SK-N-DZ (cell line): ENCODE data around the gene PPM1B.
"Not testable (repeated sequence)": the region's sequence is repeated elsewhere in the genome, so short reads cannot be mapped to it uniquely, and the experiment has no call there.

Source experiments
- DNase-seq: peaks from one replicate; pipeline ENCODE4 v3.0.0-alpha.2; 2015; ENCODE audit warnings: low spot score

PPM1B gene

GRCh38 chr2:44200759-44201158 is 32.1 kb downstream of the PPM1B start:
- peak; percentile 55 for DNase-seq

GRCh38 chr2:44201648-44202165 is 33.0 kb downstream of the PPM1B start:
- DNase-seq, result no peak

- DNase-seq, result no peak
These were observed 34.9 kb downstream of the PPM1B start for GRCh38 chr2:44203542-44203941.

GRCh38 chr2:44205169-44205568 is 36.5 kb downstream of the PPM1B start:
- no peak for DNase-seq

GRCh38 chr2:44207102-44207501 is 38.4 kb downstream of the PPM1B start:
- DNase-seq, result no peak

DNA sequence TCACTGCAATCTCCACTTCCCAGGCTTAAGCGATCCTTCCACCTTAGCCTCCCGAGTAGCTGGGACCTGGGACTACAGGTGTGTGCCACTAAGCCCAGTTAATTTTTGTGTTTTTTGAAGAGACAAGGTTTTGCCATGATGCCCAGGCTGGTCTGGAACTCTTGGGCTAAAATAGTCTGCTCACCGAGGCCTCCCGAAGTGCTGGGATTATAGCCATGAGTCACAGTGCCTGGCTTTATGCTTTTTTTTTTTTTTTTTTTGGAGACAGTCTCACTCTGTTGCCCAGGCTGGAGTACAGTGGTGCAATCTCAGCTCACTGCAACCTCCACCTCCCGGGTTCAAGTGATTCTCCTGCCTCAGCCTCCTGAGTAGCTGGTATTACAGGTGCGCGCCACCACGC is 39.0 kb downstream of the PPM1B start:
- not testable (repeated sequence) for DNase-seq

- no peak for DNase-seq
These were observed 41.7 kb downstream of the PPM1B start for GRCh38 chr2:44210362-44210761.

DNA sequence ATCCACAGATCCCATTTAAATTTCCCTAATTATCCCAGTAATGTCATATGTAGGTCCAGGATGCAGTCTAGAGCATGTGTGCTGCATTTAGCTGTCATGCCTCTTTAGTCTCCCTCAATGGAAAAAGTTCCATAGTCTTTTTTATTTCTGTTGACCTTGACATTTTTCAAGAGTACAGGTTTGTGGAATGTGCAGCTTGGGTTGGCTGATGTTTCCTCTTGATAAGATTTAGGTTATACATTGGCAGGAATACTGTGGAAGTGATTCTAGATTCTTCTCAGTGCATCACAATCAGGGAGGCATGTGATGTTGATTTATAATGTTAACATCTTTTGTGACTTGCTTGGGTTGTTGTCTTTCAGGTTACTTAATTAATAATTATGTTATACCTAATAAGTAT is 42.5 kb downstream of the PPM1B start:
- no peak for DNase-seq

DNA sequence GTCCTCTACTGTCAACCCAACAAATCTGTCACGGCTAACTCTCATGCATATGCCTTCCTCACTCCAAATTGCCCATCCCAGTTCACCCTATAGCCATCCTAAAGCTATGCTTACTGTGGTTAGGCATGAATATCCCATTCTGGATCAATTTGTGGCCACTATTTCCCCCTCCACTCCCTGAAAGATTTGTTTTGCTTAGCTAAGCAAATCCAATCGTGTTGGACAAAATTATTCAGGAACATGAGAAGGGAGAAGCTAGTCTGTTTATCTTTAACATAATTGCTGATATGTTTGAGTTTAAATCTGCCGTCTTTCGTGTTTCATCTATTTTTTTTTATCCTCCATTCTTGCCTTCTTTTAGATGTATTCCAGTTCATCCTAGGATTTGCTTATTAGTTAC is 43.6 kb downstream of the PPM1B start:
- DNase-seq, result no peak

DNA sequence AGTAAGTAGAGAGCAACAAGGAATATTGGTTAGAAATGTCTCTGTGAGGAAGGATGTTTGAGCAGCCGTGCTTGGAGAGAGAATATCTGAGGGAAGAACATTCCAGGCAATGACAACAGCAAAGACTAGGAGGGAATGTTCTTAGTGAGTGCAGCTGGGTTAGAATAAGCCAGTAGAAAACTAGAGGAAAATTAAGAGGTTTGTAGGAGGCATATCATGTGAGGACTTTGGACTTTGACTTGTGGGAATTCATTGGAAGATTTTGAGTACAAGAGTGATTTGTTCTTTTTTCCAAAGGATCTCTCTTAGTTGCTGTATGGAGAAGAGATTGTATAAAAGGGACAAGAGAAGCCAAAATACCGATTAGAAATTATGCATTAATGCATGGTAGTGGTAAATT is 47.2 kb downstream of the PPM1B start:
- no peak for DNase-seq

DNA sequence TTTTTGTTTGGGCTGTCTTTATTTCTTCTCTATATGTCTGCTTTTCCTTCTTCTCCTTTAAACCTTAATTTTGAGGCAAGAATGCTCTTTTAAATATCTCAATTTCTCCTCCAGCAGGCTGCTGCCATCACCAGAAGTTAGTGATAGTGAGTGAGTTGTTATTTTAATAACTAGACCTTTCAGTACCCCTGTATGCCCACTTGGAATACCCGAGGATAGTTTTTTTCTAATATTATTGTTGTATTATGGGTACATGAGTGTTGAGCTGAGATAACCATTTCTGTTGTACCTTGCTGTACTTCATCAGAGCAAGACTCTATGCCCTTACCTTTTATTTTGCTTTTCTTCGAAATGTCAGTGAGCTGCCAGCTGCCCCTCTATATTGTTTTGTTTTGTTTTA is 50.1 kb downstream of the PPM1B start:
- DNase-seq, result no peak

- DNase-seq, result no peak
These were observed 58.1 kb downstream of the PPM1B start for GRCh38 chr2:44226753-44227152.

DNA sequence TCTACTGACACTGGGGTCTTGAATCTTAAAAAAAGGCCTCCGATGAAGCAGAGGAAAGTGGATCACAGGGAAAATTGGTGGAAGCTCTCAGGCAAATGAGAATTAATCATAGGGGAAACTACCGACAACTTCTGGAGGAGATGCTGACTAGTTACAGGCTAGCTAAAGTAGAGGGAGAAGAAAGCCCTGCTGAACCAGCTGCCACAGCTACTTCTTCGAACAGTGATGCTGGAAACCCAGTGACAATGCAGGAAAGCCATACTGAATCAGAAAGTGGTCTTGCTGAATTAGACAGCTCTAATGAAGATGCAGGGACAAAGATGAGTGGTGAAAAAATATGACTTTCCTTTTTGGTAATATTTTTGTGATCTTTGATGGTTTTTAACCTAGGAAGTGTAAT is 61.7 kb downstream of the PPM1B start:
- DNase-seq, result no peak

GRCh38 chr2:44233450-44234128 is 64.9 kb downstream of the PPM1B start:
- no peak for DNase-seq

GRCh38 chr2:44237221-44237620 is 68.5 kb downstream of the PPM1B start:
- no peak for DNase-seq

GRCh38 chr2:44242904-44243303 is 74.2 kb downstream of the PPM1B start:
- DNase-seq, result no peak

- peak; percentile 71 for DNase-seq
These were observed 75.6 kb downstream of the PPM1B start for GRCh38 chr2:44244135-44244871.

- no peak for DNase-seq
These were observed 76.6 kb downstream of the PPM1B start for GRCh38 chr2:44245083-44245861.

GRCh38 chr2:44246436-44246835 is 77.8 kb downstream of the PPM1B start:
- no peak for DNase-seq

DNA sequence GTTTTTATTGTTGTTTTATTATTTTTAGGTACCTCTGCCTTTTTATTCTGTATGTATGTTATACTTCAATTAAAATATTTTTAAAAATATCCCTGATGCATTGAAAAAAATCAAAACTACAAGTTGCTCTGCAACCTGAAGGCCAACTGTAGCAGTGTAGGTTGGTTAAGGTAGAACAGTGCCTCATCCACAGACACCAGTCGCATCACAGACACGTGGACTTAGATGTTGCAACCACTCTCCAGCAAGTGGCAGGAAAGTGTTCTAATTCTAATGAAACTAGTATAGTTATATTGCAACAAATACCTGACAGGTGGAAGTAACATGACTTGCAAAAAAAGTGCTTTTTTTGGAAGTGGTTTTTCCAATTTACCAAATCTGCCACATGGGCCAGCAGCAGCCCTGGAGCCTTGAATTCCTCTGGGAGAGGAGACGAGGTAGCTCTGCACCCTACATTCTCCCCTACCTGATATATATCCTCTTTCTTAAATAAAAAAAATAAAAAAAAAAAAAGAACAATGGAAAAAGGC is 78.2 kb downstream of the PPM1B start:
- DNase-seq, result no peak

DNA sequence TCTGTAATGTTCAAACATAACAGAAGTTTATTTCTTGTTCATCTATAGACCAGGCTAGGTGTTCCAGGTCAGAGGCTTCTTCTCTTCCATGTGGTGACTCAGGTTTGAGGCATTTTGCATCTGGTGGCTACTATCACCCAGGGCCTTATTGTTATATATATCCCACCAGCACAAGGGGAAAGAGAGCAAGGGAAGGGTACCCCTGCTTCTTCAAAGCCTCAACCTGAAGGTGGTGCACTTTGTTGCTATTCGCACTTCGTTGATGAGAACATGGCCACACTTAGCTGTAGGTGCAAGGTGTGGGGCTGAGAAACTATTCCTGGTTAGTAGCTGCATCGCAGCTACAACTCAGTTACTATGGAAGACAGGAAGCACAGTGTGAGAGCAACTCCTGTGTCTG is 79.2 kb downstream of the PPM1B start:
- DNase-seq, result no peak

DNA sequence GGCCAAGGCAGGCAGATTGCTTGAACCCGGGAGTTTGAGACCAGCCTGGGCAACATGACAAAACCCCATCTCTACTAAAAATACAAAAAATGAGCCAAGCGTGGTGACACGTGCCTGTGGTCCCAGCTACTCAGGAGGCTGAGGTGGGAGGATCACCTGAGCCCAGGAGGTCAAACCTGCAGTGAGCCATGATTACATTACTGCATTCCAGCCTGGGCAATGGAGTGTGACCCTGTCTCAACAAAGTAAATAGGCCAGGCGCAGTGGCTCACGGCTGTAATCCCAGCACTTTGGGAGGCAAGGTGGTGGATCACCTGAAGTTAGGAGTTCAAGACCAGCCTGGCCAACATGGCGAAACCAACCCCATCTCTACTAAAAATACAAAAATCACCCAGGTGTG is 80.6 kb downstream of the PPM1B start:
- not testable (repeated sequence) for DNase-seq
